ENCODE results near the gene CELSR1.

GRCh38 chr22:46414704-46415103, 122.7 kb downstream of the CELSR1 start:
- TF ChIP-seq CTCF (IDR thresholded peaks at IDR 0.05 in 8 of 11, conservative IDR thresholded peaks at IDR 0.05 in 3 of 11) = no peak
- TF ChIP-seq POLR2A (IDR thresholded peaks at IDR 0.05) = no peak
- TF ChIP-seq POLR2AphosphoS5 (IDR thresholded peaks at IDR 0.05) = no peak

Data from spleen (tissue), 7 donors.